ENCODE results near the gene CALM1.

Gene CALM1

DNA sequence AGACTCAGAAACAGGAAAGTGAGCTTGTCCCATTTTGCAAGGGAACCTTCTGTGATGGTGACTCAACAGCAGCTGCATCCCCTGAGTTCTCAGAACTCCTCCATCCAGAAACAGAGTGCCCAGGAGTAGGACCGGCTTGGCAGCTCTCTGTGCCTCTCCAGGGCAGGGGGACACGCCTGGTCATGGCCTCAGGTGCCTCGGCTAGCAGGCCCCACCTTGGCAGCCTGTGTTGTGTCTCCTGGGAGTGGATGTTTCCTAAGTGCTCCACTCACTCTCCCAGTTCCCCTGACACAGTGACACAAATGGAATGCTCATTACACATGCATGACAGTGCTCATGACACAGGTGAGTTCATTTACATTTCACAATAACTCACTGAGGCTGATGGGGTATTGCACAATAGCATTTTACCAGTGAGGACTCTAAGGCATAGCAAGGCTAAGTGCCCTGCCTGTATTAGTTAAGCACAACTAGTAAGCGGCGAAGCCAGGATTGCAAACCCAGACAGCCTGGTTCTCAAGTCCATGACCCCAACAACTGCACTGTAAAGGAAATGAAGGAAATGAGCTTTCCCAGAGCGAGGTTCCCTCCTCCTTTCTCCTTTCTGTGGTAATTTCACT is 47.4 kb downstream of the CALM1 start:
- DNase-seq, result no peak

- no peak for DNase-seq
Observed at GRCh38 chr14:90445011-90445410, 48.2 kb downstream of the CALM1 start.

DNA sequence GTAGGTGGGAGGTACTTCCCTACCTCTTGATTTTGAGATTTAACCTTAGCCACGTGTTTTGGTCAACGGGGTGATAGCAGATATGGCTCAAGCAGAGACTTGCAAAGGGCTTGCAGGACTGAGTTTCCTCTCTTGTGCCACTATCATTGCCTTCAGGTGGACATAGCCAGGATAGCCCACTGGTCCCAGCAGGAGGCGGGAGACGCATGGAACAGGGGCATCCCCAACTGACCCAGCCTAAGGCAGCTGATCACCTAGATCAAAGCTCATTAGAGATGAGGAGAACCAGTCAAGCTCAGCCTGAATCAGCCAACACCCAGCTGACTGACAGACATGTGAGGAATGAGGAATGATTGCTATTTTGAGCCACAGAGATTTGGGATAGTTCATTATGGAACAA is 49.6 kb downstream of the CALM1 start:
- DNase-seq, result no peak

DNA sequence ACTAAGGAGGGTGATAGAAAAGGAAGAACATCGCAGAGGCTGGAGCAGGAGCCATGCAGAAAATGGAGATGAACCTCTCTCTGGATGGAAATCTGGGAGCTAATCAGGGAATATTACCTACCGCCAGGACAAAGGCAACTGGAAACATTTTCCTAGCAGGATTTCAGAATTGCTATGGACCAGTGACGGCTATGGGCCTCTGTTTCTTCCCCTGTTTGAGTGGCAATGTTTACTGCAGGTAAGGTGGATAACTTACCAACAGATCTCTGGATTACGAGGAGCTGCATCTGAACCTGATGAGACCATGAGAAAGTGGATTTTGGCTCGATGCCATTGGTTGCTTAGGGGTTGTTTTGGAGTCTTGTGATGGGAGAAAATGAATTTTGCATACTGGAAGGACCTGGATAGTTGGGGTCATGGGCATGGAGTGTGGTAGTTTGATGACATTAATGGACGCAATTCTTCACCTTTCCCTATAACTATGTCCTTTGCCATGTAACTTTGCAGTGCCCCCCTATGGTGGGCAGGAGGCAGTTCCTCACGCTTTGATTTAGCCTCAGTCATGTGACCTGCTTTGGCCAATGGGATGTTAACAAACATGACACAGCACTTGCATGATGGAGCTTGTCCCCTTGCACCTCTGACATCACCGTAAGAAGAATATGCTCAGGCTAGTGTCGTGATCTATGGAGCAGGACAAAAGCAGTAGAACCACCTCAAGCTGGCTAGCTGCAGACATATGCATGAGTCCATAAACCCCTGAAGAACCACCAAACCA is 51.1 kb downstream of the CALM1 start:
- DNase-seq, result no peak

DNA sequence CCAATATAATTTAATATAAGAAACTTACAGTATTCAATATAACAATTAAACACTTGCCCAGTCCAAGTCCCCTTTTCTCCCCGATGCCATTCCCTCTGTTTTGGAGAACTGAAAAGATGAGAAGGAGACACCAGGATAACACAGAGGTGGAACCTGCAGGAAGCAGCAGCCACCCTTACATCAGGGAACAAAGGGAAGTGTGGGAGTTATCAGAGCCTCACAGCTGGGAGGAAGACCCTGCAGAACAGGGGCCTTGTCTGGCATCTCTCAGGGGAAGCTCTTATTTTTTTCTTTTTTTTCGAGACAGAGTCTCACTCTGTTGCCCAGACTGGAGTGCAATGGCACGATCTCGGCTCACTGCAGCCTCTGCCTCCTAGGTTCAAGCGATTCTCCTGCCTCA is 52.6 kb downstream of the CALM1 start:
- peak; percentile 6 for DNase-seq

DNA sequence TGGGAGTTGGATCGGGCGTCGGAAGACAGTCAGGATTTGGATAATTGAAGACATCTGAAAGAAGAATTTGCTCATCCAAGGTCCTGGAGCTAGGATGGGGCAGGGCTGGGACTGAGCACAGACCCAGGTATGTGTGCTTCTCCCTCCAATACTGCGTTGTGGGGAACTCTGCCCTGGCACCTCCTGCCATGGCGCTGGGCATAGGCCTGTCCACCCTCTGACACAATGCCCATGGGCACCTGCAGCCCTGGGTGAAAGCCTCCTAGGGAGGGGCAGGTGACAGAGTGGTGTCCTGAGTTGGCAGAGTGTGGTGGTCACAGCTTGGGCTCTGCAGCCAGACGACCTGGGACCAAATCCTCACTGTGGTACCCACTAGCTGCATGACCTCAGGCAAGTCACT is 53.3 kb downstream of the CALM1 start:
- peak; percentile 2 for DNase-seq

- DNase-seq, result no peak
Observed at GRCh38 chr14:90450667-90451066, 53.8 kb downstream of the CALM1 start.

DNA sequence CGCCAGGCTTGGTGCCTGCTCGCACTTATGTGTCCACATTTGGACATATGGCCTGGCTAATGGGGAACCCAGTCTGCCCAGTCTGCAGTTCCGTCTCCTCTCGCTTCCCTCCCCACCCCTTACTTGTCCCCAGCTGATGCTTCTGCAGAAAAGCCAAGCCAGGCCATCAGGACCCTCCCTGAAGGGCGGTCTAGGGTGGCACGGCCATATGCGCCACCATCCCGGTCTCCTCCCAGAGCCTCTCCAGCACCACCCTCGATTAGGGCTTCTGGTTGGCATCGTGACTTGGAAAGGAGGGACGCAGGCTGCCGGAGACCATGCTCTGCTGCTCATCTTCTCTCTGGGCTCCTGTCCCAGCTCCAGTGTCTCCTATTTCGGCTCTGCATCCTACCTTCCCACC is 54.6 kb downstream of the CALM1 start:
- DNase-seq, result no peak

- no peak for DNase-seq
Observed at GRCh38 chr14:90451961-90452360, 55.1 kb downstream of the CALM1 start.

GRCh38 chr14:90452366-90452765 is 55.5 kb downstream of the CALM1 start:
- no peak for DNase-seq

GRCh38 chr14:90453401-90453951 is 56.6 kb downstream of the CALM1 start:
- DNase-seq, result peak; percentile 64

DNA sequence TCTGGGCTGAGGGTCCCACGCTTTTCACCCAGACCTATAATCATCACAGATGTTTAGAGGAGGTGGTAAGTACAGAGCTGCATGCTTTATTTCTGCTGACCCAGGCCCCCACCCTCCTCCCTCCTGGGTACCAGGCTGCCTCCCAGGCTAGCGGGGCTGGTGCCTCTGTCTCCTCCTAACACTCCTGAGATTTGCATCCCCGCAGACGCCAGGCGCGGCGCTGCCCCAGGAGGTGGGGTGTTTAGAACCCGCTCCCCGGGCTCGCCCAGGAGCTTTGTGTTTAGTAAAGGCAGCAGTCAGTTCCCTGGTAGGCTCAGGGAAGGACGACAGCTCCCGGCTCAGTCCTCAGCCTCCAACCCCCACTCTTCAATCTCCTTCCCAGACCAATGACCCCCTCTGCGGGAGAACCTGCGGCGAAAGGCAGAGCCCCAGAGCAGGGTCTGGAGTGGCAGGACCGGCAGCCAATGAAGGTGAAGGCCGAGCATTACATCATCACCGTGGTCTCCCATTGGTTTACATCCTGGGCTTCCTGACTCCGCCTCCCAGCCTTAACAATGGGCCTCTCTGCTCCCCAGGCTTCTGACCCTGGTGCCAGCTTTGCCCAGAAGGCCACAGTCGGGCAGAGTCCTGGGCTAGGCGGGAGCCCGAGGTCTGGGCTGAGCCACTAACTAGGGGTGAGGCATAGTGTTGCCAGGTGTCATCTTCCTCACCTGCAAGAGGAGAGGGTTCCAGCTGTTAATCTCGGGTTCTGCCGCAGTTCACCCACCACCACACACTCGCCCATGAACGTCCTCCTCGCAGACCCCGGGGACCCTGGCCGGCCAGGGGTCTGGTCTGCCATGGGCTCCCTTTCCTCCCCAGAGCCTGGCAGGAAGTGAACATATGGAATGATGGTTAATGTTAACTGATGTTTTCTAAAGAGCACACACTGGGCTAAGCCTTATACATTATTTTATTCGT is 57.5 kb downstream of the CALM1 start:
- DNase-seq, result peak; percentile 89

DNA sequence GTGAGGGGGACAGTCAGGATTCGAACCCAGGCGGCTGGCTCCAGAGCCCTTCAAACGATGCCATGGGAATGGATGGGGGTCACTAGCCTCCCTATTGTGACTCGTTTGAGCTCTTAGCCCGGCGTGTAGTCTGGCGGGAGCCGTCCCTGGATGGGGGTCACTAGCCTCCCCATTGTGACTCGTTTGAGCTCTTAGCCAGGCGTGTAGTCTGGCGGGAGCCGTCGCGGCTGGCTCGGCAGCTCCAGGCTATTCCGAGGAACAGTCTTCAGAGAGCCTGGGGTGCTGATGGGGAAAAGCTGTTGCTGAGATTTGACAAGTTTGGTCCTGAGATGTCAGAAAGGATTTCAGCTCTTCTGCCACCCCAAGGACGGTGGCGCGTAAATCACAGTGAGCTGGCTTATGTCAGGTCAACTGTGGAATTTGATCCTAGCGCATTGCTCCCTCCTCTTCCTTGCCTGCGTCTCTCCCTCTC is 58.3 kb downstream of the CALM1 start:
- DNase-seq, result no peak

GRCh38 chr14:90456551-90456950 is 59.7 kb downstream of the CALM1 start:
- no peak for DNase-seq

- DNase-seq, result no peak
Observed at GRCh38 chr14:90457186-90457585, 60.4 kb downstream of the CALM1 start.
